HEK293 (cell line): ENCODE data around the gene SLC24A5.

Experiments used
- GLI4 ChIP-seq: fragments of 450-650 bp; formaldehyde crosslinking; IDR thresholded peaks from 2 replicates; pipeline ENCODE4 v1.5.1; 2016; ENCODE audit warnings: missing biosample characterization, missing genetic modification characterization
- KLF9 ChIP-seq: fragments of 450-650 bp; formaldehyde crosslinking; IDR thresholded peaks from 2 replicates; pipeline ENCODE4 v1.5.1; 2016; ENCODE audit warnings: missing biosample characterization, missing genetic modification characterization, low read depth
- ZNF114 ChIP-seq: fragments of 450-650 bp; formaldehyde crosslinking; IDR thresholded peaks from 2 replicates; pipeline ENCODE4 v1.5.0; 2017; ENCODE audit warnings: missing biosample characterization, missing genetic modification characterization
- ZNF558 ChIP-seq: fragments of 450-650 bp; formaldehyde crosslinking; IDR thresholded peaks from 2 replicates; pipeline ENCODE4 v1.5.1; 2016; ENCODE audit warnings: missing biosample characterization, missing genetic modification characterization
- TF ChIP-seq, protein P1 (sequence below): fragments of 450-650 bp; formaldehyde crosslinking; IDR thresholded peaks from 2 replicates; pipeline ENCODE4 v1.5.1; 2016; ENCODE audit warnings: missing biosample characterization, missing genetic modification characterization
- TF ChIP-seq, protein P2 (sequence below): fragments of 450-650 bp; formaldehyde crosslinking; IDR thresholded peaks from 2 replicates; pipeline ENCODE4 v1.5.1; 2016; ENCODE audit warnings: missing biosample characterization, missing genetic modification characterization
- TF ChIP-seq, protein P3 (sequence below): fragments of 450-650 bp; formaldehyde crosslinking; IDR thresholded peaks from 2 replicates; pipeline ENCODE4 v1.5.1; 2016; ENCODE audit warnings: missing biosample characterization, missing genetic modification characterization, low read depth

DNA sequence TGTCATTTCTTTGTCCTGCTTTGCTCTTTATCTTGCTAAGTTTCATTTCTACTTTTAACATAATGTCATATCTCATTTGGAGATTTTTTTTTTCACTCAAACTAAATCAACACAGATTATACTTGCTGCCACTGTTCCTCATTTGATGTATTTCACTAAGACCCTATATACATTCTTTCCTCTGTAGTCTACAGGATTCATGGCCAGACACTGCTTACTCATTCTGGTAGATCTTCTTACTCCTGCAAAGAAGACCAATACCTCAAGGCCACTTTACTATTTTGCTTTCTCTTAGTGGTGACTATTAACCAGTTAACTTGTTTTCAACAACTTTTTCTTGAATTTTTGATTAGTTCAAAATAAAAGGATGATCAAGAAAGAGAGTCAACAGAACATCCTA is 26.6 kb downstream of the SLC24A5 start:
- TF ChIP-seq, protein P1, sequence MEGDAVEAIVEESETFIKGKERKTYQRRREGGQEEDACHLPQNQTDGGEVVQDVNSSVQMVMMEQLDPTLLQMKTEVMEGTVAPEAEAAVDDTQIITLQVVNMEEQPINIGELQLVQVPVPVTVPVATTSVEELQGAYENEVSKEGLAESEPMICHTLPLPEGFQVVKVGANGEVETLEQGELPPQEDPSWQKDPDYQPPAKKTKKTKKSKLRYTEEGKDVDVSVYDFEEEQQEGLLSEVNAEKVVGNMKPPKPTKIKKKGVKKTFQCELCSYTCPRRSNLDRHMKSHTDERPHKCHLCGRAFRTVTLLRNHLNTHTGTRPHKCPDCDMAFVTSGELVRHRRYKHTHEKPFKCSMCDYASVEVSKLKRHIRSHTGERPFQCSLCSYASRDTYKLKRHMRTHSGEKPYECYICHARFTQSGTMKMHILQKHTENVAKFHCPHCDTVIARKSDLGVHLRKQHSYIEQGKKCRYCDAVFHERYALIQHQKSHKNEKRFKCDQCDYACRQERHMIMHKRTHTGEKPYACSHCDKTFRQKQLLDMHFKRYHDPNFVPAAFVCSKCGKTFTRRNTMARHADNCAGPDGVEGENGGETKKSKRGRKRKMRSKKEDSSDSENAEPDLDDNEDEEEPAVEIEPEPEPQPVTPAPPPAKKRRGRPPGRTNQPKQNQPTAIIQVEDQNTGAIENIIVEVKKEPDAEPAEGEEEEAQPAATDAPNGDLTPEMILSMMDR (tag by site-specific recombination) = no peak
- TF ChIP-seq, protein P2, sequence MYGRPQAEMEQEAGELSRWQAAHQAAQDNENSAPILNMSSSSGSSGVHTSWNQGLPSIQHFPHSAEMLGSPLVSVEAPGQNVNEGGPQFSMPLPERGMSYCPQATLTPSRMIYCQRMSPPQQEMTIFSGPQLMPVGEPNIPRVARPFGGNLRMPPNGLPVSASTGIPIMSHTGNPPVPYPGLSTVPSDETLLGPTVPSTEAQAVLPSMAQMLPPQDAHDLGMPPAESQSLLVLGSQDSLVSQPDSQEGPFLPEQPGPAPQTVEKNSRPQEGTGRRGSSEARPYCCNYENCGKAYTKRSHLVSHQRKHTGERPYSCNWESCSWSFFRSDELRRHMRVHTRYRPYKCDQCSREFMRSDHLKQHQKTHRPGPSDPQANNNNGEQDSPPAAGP (tag by site-specific recombination) = no peak
- TF ChIP-seq ZNF558 (tag by site-specific recombination) = no peak
- TF ChIP-seq KLF9 (tag by site-specific recombination) = no peak
- TF ChIP-seq GLI4 (tag by site-specific recombination) = no peak
- TF ChIP-seq, protein P3, sequence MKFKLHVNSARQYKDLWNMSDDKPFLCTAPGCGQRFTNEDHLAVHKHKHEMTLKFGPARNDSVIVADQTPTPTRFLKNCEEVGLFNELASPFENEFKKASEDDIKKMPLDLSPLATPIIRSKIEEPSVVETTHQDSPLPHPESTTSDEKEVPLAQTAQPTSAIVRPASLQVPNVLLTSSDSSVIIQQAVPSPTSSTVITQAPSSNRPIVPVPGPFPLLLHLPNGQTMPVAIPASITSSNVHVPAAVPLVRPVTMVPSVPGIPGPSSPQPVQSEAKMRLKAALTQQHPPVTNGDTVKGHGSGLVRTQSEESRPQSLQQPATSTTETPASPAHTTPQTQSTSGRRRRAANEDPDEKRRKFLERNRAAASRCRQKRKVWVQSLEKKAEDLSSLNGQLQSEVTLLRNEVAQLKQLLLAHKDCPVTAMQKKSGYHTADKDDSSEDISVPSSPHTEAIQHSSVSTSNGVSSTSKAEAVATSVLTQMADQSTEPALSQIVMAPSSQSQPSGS (tag by site-specific recombination) = no peak
- no peak for TF ChIP-seq ZNF114
